ENCODE measurements around the gene ATL3.

Gene ATL3

DNA sequence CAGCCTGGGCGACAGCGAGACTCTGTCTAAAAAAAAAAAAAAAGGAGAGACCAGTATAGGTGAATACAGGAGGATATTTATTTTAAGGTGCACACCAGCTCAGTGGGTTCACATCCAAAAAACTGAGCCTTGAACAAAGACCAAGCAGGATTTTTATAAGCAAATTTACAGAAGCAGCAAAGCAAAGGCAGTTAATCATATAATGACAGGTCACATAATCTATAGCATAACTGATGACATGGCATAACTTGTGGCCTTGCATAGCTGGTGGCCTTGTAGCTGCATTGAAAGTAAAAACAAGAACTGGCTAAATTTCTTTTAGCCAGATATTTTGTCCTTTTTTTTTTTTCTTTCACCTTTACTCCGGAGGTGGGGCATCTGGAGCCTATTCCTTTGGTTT is 54.2 kb downstream of the ATL3 start:
- Mint-ChIP-seq H3K36me3 (ENCODE audit: low read depth) (no peaks in the 10 kb centered on the region), H3K9me3 (no peaks in the 10 kb centered on the region), H3K4me1 (peaks cover 6% of the 10 kb centered on the region), H3K27ac (no peak overlapping the region), H3K4me3 (no peak overlapping the region), H3K27me3 (ENCODE audit: low read depth) (peaks cover 22% of the 10 kb centered on the region)
- TF ChIP-seq, protein P1, sequence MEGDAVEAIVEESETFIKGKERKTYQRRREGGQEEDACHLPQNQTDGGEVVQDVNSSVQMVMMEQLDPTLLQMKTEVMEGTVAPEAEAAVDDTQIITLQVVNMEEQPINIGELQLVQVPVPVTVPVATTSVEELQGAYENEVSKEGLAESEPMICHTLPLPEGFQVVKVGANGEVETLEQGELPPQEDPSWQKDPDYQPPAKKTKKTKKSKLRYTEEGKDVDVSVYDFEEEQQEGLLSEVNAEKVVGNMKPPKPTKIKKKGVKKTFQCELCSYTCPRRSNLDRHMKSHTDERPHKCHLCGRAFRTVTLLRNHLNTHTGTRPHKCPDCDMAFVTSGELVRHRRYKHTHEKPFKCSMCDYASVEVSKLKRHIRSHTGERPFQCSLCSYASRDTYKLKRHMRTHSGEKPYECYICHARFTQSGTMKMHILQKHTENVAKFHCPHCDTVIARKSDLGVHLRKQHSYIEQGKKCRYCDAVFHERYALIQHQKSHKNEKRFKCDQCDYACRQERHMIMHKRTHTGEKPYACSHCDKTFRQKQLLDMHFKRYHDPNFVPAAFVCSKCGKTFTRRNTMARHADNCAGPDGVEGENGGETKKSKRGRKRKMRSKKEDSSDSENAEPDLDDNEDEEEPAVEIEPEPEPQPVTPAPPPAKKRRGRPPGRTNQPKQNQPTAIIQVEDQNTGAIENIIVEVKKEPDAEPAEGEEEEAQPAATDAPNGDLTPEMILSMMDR (IDR thresholded peaks at IDR 0.05; ENCODE audit: unreplicated experiment in 3 of 3): no peak

DNA sequence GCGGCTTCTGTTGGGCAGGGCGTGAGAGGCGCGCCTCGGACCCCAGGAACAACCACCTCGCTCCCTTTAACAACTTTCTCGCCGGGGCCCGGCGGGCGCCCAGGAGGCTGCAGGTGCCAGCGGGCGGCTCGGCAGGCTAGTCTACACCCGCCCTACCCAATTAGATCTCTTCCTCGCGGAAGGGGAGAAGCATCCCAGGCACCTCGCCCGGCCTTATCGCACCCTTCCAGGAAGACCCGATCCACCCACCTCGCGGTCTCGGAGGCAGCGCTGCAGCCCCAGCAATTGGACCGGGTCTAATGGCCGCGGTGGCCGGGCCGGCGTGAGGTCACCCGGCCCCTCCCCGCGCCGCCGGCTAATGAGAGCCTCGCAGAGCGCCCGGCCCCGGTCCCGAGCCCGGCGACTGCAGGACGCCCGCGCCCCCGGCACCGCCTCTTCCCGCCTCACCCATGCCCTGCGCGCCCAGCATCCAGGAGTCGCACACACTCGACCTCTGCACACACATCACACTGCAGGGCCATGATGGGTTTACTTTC is 57.0 kb downstream of the ATL3 start, which contains the start of gene PLAAT3:
PLAAT3 (minus strand) TSS at position 298 of the 536 bp plus-strand sequence. CDS start 419 bp downstream, outside the sequence.
- Mint-ChIP-seq H3K4me3 (peak within 1 kb of the TSS; percentile 78 to 83 (median 81)), H3K4me1 (peaks cover 21% of the 10 kb centered on the region), H3K27me3 (ENCODE audit: low read depth) (peaks cover 37% of the 10 kb centered on the region), H3K9me3 (no peaks in the 10 kb centered on the region), H3K36me3 (ENCODE audit: low read depth) (no peaks in the 10 kb centered on the region), H3K27ac (no peak within 1 kb of the TSS)
- TF ChIP-seq, protein P1 (IDR thresholded peaks at IDR 0.05; ENCODE audit: unreplicated experiment in 3 of 3): no peak

DNA sequence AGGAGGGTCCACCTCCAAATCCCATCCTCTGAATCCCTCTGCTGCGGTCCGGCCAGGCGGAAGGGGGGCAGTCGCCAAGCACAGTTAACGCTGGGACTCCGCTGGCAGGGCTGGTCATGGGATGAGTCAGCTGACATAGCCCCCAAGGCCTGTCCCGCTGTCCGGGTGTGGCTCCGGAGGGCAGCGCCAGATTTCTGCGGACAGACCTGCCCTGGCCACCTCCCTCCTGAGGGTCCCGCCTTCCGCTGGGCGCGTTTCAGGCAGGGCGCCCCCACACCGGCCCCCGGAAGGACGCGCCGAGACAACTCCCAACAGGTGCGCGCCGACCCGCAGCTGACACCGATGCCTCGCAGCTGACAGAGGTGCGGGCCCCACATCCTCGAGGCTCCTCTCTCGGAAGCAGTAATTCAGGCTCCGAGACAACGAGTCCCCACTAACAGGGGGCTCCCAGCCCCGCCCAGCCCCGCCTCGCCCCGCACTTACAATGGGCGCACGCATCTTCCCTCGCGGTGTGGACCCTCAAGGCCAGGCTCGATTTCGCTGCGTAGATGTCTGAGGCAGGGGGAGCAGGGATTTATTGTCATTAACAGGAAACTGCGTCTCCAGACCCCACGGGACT is 57.5 kb downstream of the ATL3 start:
- TF ChIP-seq, protein P1 (IDR thresholded peaks at IDR 0.05; ENCODE audit: unreplicated experiment in 3 of 3): no peak
- Mint-ChIP-seq H3K9me3 (no peaks in the 10 kb centered on the region), H3K27ac (no peak overlapping the region), H3K4me1 (peaks cover 21% of the 10 kb centered on the region), H3K36me3 (ENCODE audit: low read depth) (no peaks in the 10 kb centered on the region), H3K27me3 (ENCODE audit: low read depth) (peaks cover 37% of the 10 kb centered on the region), H3K4me3 (peak overlapping the region; percentile 78 to 83 (median 81))

DNA sequence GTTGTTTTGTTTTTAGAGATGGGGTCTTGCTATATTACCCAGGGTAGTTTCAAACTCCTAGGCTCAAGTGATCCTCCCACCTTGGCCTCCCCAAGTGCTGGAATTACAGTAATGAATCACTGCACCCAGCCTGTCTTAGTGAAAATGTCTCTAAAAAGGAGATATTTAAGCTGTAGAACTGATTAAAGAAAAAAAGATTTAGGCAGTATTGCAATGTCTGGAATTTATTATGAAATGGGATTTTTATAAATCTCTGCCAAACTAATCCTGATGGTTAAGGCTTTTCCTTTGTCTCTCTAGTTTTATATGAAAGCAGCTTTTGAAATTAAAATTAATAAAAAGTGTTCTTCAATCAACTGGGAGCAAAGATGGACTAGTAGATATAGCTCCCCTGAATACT is 59.0 kb downstream of the ATL3 start:
- no peak overlapping the region for H3K27ac Mint-ChIP-seq
- H3K36me3 Mint-ChIP-seq (ENCODE audit: low read depth): no peaks in the 10 kb centered on the region
- H3K4me3 Mint-ChIP-seq: no peak overlapping the region
- peaks cover 42% of the 10 kb centered on the region for H3K27me3 Mint-ChIP-seq (ENCODE audit: low read depth)
- no peaks in the 10 kb centered on the region for H3K9me3 Mint-ChIP-seq
- TF ChIP-seq, protein P1 (IDR thresholded peaks at IDR 0.05; ENCODE audit: unreplicated experiment in 3 of 3): no peak
- H3K4me1 Mint-ChIP-seq: peaks cover 25% of the 10 kb centered on the region

DNA sequence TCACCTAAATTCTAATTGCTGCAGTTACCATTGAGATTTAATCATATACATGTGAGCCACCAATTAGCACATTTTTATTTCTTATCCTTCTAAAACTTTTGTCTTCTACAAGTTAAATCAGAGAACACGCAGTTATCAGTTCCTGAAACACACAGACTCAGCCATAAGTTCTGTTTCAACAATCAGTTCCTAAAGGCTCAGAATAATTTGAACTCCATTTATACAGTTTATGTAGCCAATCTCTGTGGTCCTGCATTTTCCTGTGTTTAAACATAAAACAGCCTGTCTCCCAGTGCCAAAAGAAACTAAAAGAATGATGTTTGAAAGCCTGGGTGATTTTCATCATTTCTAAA is 59.8 kb downstream of the ATL3 start:
- Mint-ChIP-seq H3K36me3 (ENCODE audit: low read depth) (no peaks in the 10 kb centered on the region), H3K4me3 (no peak overlapping the region), H3K27me3 (ENCODE audit: low read depth) (peaks cover 47% of the 10 kb centered on the region), H3K27ac (peak overlapping the region in 1 of 3 experiments; percentile 53), H3K4me1 (peaks cover 25% of the 10 kb centered on the region), H3K9me3 (no peaks in the 10 kb centered on the region)
- TF ChIP-seq, protein P1 (IDR thresholded peaks at IDR 0.05; ENCODE audit: unreplicated experiment in 3 of 3): no peak

Measured in nephron (organoid).